ENCODE results near the gene NANS. TPM values are rescaled to one million over a fixed set of nuclear protein-coding genes. Genes with fewer than 3 reads are reported as not detected.

Gene NANS
- total RNA-seq, 2 donors from 2014 or later = 160 to 318 TPM

GRCh38 chr9:98037357-98037756 lies 19.2 kb upstream of the NANS start:
- Histone ChIP-seq H3K36me3 (no peaks in the 10 kb centered on the region), H3K27ac (no peak overlapping the region), H3K9me3 (no peaks in the 10 kb centered on the region), H3K4me3 (no peak overlapping the region), H3K4me1 (replicated peaks) (no peaks in the 10 kb centered on the region), H3K27me3 (replicated peaks; ENCODE audit: insufficient read depth) (no peaks in the 10 kb centered on the region)
- intact Hi-C loops (cut with DNase I) = loop anchor here (5.0 kb wide), 1 partner anchor 50 kb away; no protein-coding TSS in a partner anchor
- TF ChIP-seq POLR2AphosphoS5 (IDR thresholded peaks at IDR 0.05) (no peak), POLR2A (IDR thresholded peaks at IDR 0.05) (no peak), CTCF (IDR thresholded peaks at IDR 0.05) (no peak)
- DNase-seq (ENCODE audit: low spot score) = no peak

- DNase-seq (ENCODE audit: low spot score) = no peak
- intact Hi-C loops (cut with DNase I) = loop anchor here (5.0 kb wide), 1 partner anchor 52 kb away; no protein-coding TSS in a partner anchor
- H3K4me3 ChIP-seq = no peak overlapping the region
Measured at GRCh38 chr9:98038958-98039357, 17.6 kb upstream of the NANS start.

DNA sequence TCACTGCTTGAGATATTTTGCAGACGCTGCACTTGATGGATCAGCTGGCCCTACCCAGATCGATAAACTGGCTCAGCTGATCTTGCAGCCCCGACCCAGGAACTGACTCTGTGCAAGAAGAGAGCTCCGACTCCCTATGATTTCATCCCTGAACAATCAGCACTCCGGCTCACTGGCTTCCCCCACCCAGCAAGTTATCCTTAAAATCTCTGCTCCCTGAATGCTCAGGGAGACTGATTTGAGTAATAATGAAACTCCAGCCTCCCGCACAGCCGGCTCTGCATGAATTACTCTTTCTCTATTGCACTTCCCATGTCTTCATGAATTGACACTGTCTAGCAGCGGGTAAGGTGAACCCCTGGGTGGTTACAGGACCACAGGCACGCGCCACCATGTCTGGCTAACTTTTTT lies 16.9 kb upstream of the NANS start:
- Histone ChIP-seq H3K9me3 (no peaks in the 10 kb centered on the region), H3K36me3 (no peaks in the 10 kb centered on the region), H3K27ac (no peak overlapping the region), H3K4me3 (no peak overlapping the region), H3K27me3 (replicated peaks; ENCODE audit: insufficient read depth) (no peaks in the 10 kb centered on the region), H3K4me1 (replicated peaks) (no peaks in the 10 kb centered on the region)
- no peak for DNase-seq (ENCODE audit: low spot score)
- 70% methylated on average over 10 of the region's 10 CpGs for WGBS
- intact Hi-C loops (cut with DNase I) = loop anchor here (5.0 kb wide), 1 partner anchor 52 kb away; no protein-coding TSS in a partner anchor
- TF ChIP-seq CTCF (IDR thresholded peaks at IDR 0.05) = no peak
- no peak for TF ChIP-seq POLR2A (IDR thresholded peaks at IDR 0.05)
- no peak for TF ChIP-seq POLR2AphosphoS5 (IDR thresholded peaks at IDR 0.05)

More at GRCh38 chr9:98038958-98039357, 17.6 kb upstream of the NANS start:
- Histone ChIP-seq H3K27ac (no peak overlapping the region), H3K36me3 (no peaks in the 10 kb centered on the region), H3K9me3 (no peaks in the 10 kb centered on the region), H3K27me3 (replicated peaks; ENCODE audit: insufficient read depth) (no peaks in the 10 kb centered on the region), H3K4me1 (replicated peaks) (no peaks in the 10 kb centered on the region)
- TF ChIP-seq POLR2A (IDR thresholded peaks at IDR 0.05) = no peak
- no peak for TF ChIP-seq CTCF (IDR thresholded peaks at IDR 0.05)
- no peak for TF ChIP-seq POLR2AphosphoS5 (IDR thresholded peaks at IDR 0.05)
- WGBS = 85% methylated on average over 8 of the region's 8 CpGs

DNA sequence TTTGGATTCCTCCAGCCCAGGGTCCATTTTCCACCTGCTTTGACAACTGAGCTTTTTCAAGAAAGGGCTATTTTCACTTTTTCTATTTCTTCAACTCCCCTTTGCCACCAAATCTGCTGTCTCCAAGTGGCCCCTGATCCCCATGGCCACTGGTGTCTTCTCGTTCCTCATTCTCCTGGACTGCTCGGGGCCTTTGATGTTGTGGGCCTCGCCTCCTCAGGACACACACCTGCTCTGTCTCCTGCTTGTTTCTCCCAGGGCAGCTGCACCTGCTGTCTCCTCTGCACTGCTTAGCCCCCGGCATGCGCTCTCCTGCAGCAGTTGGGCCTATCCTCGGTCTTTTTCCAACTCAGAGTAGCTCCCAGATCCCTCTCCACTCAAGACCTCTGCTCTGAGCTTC lies 16.3 kb upstream of the NANS start:
- H3K9me3 ChIP-seq = no peaks in the 10 kb centered on the region
- intact Hi-C loops (cut with DNase I) = no loop called here
- WGBS = 92% methylated on average over 6 of the region's 6 CpGs
- no peak overlapping the region for H3K4me3 ChIP-seq
- no peak overlapping the region for H3K27ac ChIP-seq
- TF ChIP-seq POLR2A (IDR thresholded peaks at IDR 0.05) (no peak), CTCF (IDR thresholded peaks at IDR 0.05) (no peak), POLR2AphosphoS5 (IDR thresholded peaks at IDR 0.05) (no peak)
- no peaks in the 10 kb centered on the region for H3K4me1 ChIP-seq (replicated peaks)
- H3K27me3 ChIP-seq (replicated peaks; ENCODE audit: insufficient read depth) = no peaks in the 10 kb centered on the region
- no peak for DNase-seq (ENCODE audit: low spot score)
- H3K36me3 ChIP-seq = no peaks in the 10 kb centered on the region

- no peak overlapping the region for H3K4me3 ChIP-seq
- H3K27me3 ChIP-seq (replicated peaks; ENCODE audit: insufficient read depth) = no peaks in the 10 kb centered on the region
- no peaks in the 10 kb centered on the region for H3K9me3 ChIP-seq
- H3K27ac ChIP-seq = no peak overlapping the region
- 79% methylated on average over 5 of the region's 5 CpGs for WGBS
- DNase-seq (ENCODE audit: low spot score) = no peak
- intact Hi-C loops (cut with DNase I) = no loop called here
- no peaks in the 10 kb centered on the region for H3K36me3 ChIP-seq
- TF ChIP-seq CTCF (IDR thresholded peaks at IDR 0.05) = no peak
- no peak for TF ChIP-seq POLR2A (IDR thresholded peaks at IDR 0.05)
- TF ChIP-seq POLR2AphosphoS5 (IDR thresholded peaks at IDR 0.05) = no peak
- no peaks in the 10 kb centered on the region for H3K4me1 ChIP-seq (replicated peaks)
Measured at GRCh38 chr9:98043915-98044314, 12.6 kb upstream of the NANS start.
